Immature natural killer cell (primary cell): ENCODE measurements around the gene ZGPAT. TPM values are rescaled to one million over a fixed set of nuclear protein-coding genes. Genes with fewer than 3 reads are reported as not detected.

Experiments used
- DNase-seq, 3 donors: peaks; one replicate each; pipeline ENCODE4 v3.0.0; 2022; ENCODE audit warnings: mixed read lengths in 1 of 3
- H3K27ac Mint-ChIP-seq, 6 donors: one replicate each; pipeline ENCODE4 v1.8.0; 2020; ENCODE audit warnings: mixed read lengths in 6 of 6, mild to moderate bottlenecking in 5 of 6, inconsistent platforms in 4 of 6, moderate library complexity in 3 of 6
- H3K27me3 Mint-ChIP-seq, 3 donors: one replicate each; pipeline ENCODE4 v1.8.0; 2020 to 2021; ENCODE audit warnings: low read depth in 3 of 3, mild to moderate bottlenecking in 3 of 3, mixed read lengths in 3 of 3, moderate library complexity in 3 of 3, inconsistent platforms in 1 of 3
- H3K36me3 Mint-ChIP-seq, 3 donors: one replicate each; pipeline ENCODE4 v1.8.0; 2020; ENCODE audit warnings: mixed read lengths in 3 of 3, inconsistent platforms in 2 of 3, mild to moderate bottlenecking in 2 of 3
- H3K4me1 Mint-ChIP-seq, 2 donors: one replicate each; pipeline ENCODE4 v1.8.0; 2020; ENCODE audit warnings: inconsistent platforms in 2 of 2, mild to moderate bottlenecking in 2 of 2, mixed read lengths in 2 of 2, moderate library complexity in 1 of 2
- H3K4me3 Mint-ChIP-seq, 5 donors: one replicate each; pipeline ENCODE4 v1.8.0; 2020; ENCODE audit warnings: mild to moderate bottlenecking in 5 of 5, mixed read lengths in 5 of 5, inconsistent platforms in 3 of 5, moderate library complexity in 3 of 5
- H3K9me3 Mint-ChIP-seq, 6 donors: one replicate each; pipeline ENCODE4 v1.8.0; 2020; ENCODE audit warnings: mild to moderate bottlenecking in 6 of 6, mixed read lengths in 6 of 6, inconsistent platforms in 4 of 6, moderate library complexity in 3 of 6
- polyA plus RNA-seq, 3 donors: library from polyadenylated mRNA; unstranded; fragments of 300-500 nt; fragmentation: Illumina TruSeq; gene quantifications; one replicate each; pipeline ENCODE4 v1.2.3, GENCODE V29; 2021

The ZGPAT gene
- polyA plus RNA-seq, 3 donors from 2014 or later, result 26.6 to 64.1 (median 33.9) TPM

GRCh38 chr20:63746751-63747315, 39.0 kb downstream of the ZGPAT start:
- Mint-ChIP-seq H3K27ac (no peak overlapping the region), H3K4me1 (peaks cover 10 to 16% of the 10 kb centered on the region in 2 donors), H3K4me3 (no peak overlapping the region)

GRCh38 chr20:63747622-63748069, 39.8 kb downstream of the ZGPAT start:
- H3K27me3 Mint-ChIP-seq, result peaks cover 0 to 2% (median 0%) of the 10 kb centered on the region in 3 donors
- no peak overlapping the region for H3K27ac Mint-ChIP-seq
- no peaks in the 10 kb centered on the region for H3K9me3 Mint-ChIP-seq
- peaks cover 10 to 20% of the 10 kb centered on the region in 2 donors for H3K4me1 Mint-ChIP-seq
- H3K4me3 Mint-ChIP-seq, result no peak overlapping the region
- no peak for DNase-seq
- peaks cover 0 to 4% (median 0%) of the 10 kb centered on the region in 3 donors for H3K36me3 Mint-ChIP-seq

More at GRCh38 chr20:63746751-63747315, 39.0 kb downstream of the ZGPAT start:
- peaks cover 0 to 2% (median 0%) of the 10 kb centered on the region in 3 donors for H3K27me3 Mint-ChIP-seq
- no peaks in the 10 kb centered on the region for H3K9me3 Mint-ChIP-seq
- no peak for DNase-seq
- peaks cover 0 to 4% (median 0%) of the 10 kb centered on the region in 3 donors for H3K36me3 Mint-ChIP-seq

GRCh38 chr20:63748070-63748933, 40.5 kb downstream of the ZGPAT start:
- no peak for DNase-seq
- Mint-ChIP-seq H3K4me3 (no peak overlapping the region), H3K27ac (no peak overlapping the region), H3K27me3 (peaks cover 0 to 2% (median 0%) of the 10 kb centered on the region in 3 donors), H3K4me1 (peaks cover 10 to 24% of the 10 kb centered on the region in 2 donors), H3K36me3 (peaks cover 0 to 4% (median 0%) of the 10 kb centered on the region in 3 donors), H3K9me3 (no peaks in the 10 kb centered on the region)

GRCh38 chr20:63748934-63749270, 41.1 kb downstream of the ZGPAT start:
- peaks cover 0 to under 1% (median 0%) of the 10 kb centered on the region in 3 donors for H3K36me3 Mint-ChIP-seq

GRCh38 chr20:63749597-63750508, 42.0 kb downstream of the ZGPAT start:
- Mint-ChIP-seq H3K27ac (no peak overlapping the region), H3K4me3 (peak overlapping the region in 1 of 5 donors; percentile 15), H3K36me3 (no peaks in the 10 kb centered on the region)

More at GRCh38 chr20:63748934-63749270, 41.1 kb downstream of the ZGPAT start:
- Mint-ChIP-seq H3K9me3 (no peaks in the 10 kb centered on the region), H3K27me3 (peaks cover 0 to 2% (median 0%) of the 10 kb centered on the region in 3 donors), H3K4me3 (no peak overlapping the region), H3K27ac (no peak overlapping the region), H3K4me1 (peaks cover 14 to 29% of the 10 kb centered on the region in 2 donors)
- no peak for DNase-seq

GRCh38 chr20:63750807-63751470, 43.1 kb downstream of the ZGPAT start:
- peaks cover 27 to 45% of the 10 kb centered on the region in 2 donors for H3K4me1 Mint-ChIP-seq
- peak; percentile 49 to 67 (median 61) for DNase-seq
- H3K36me3 Mint-ChIP-seq, result no peaks in the 10 kb centered on the region
- no peaks in the 10 kb centered on the region for H3K9me3 Mint-ChIP-seq
- peaks cover 0 to 2% (median 2%) of the 10 kb centered on the region in 3 donors for H3K27me3 Mint-ChIP-seq
- H3K4me3 Mint-ChIP-seq, result peak overlapping the region; percentile 57 to 82 (median 76)
- H3K27ac Mint-ChIP-seq, result peak overlapping the region; percentile 62 to 88 (median 74)

More at GRCh38 chr20:63749597-63750508, 42.0 kb downstream of the ZGPAT start:
- H3K27me3 Mint-ChIP-seq, result peaks cover 0 to 2% (median 2%) of the 10 kb centered on the region in 3 donors
- DNase-seq, result no peak
- H3K4me1 Mint-ChIP-seq, result peaks cover 19 to 35% of the 10 kb centered on the region in 2 donors
- H3K9me3 Mint-ChIP-seq, result no peaks in the 10 kb centered on the region

GRCh38 chr20:63751471-63752271, 43.8 kb downstream of the ZGPAT start:
- DNase-seq, result no peak
- Mint-ChIP-seq H3K36me3 (no peaks in the 10 kb centered on the region), H3K27ac (peak overlapping the region in 5 of 6 donors; percentile 66 to 88 (median 79)), H3K4me3 (peak overlapping the region; percentile 57 to 82 (median 76)), H3K4me1 (peaks cover 35 to 53% of the 10 kb centered on the region in 2 donors), H3K9me3 (no peaks in the 10 kb centered on the region), H3K27me3 (peaks cover 0 to 4% (median 2%) of the 10 kb centered on the region in 3 donors)

- Mint-ChIP-seq H3K27ac (no peak overlapping the region), H3K27me3 (peaks cover 0 to 4% (median 2%) of the 10 kb centered on the region in 3 donors), H3K4me1 (peaks cover 43 to 62% of the 10 kb centered on the region in 2 donors), H3K36me3 (no peaks in the 10 kb centered on the region), H3K4me3 (no peak overlapping the region), H3K9me3 (no peaks in the 10 kb centered on the region)
- no peak for DNase-seq
Observed at GRCh38 chr20:63752411-63753101, 44.7 kb downstream of the ZGPAT start.

GRCh38 chr20:63753381-63753780, 45.5 kb downstream of the ZGPAT start:
- H3K27ac Mint-ChIP-seq, result peak overlapping the region in 1 of 6 donors; percentile 35
- H3K4me3 Mint-ChIP-seq, result peak overlapping the region in 2 of 5 donors; percentile 35 to 73
- no peaks in the 10 kb centered on the region for H3K9me3 Mint-ChIP-seq
- DNase-seq, result no peak
- no peaks in the 10 kb centered on the region for H3K36me3 Mint-ChIP-seq
- H3K27me3 Mint-ChIP-seq, result peaks cover 0 to 4% (median 2%) of the 10 kb centered on the region in 3 donors
- H3K4me1 Mint-ChIP-seq, result peaks cover 45 to 66% of the 10 kb centered on the region in 2 donors

GRCh38 chr20:63754008-63754407, 46.2 kb downstream of the ZGPAT start:
- Mint-ChIP-seq H3K36me3 (no peaks in the 10 kb centered on the region), H3K27ac (peak overlapping the region in 4 of 6 donors; percentile 7 to 82 (median 47)), H3K4me1 (peaks cover 45 to 67% of the 10 kb centered on the region in 2 donors), H3K27me3 (peaks cover 0 to 6% (median 2%) of the 10 kb centered on the region in 3 donors), H3K4me3 (peak overlapping the region in 2 of 5 donors; percentile 48 to 73), H3K9me3 (no peaks in the 10 kb centered on the region)
- no peak for DNase-seq

- Mint-ChIP-seq H3K4me3 (peak overlapping the region in 3 of 5 donors; percentile 21 to 50 (median 42)), H3K27ac (peak overlapping the region in 5 of 6 donors; percentile 4 to 60 (median 41)), H3K36me3 (no peaks in the 10 kb centered on the region), H3K27me3 (peaks cover 2 to 3% (median 2%) of the 10 kb centered on the region in 3 donors), H3K4me1 (peaks cover 37 to 56% of the 10 kb centered on the region in 2 donors), H3K9me3 (no peaks in the 10 kb centered on the region)
- no peak for DNase-seq
Observed at GRCh38 chr20:63755933-63756647, 48.3 kb downstream of the ZGPAT start.
